ENCODE data around the gene ZNF555. TPM values are rescaled to one million over a fixed set of nuclear protein-coding genes. Genes with fewer than 3 reads are reported as not detected.

ZNF555 gene
- total RNA-seq, 1 donor from 2014 or later: 0.66 TPM

GRCh38 chr19:2823646-2824045 is 17.6 kb upstream of the ZNF555 start:
- Mint-ChIP-seq H3K4me3 (ENCODE audit: low read depth) (no peak overlapping the region), H3K9me3 (peaks cover 28% of the 10 kb centered on the region), H3K36me3 (ENCODE audit: low read depth) (peaks cover 28% of the 10 kb centered on the region), H3K27me3 (ENCODE audit: low read depth) (no peaks in the 10 kb centered on the region), H3K4me1 (ENCODE audit: low read depth) (no peaks in the 10 kb centered on the region), H3K27ac (no peak overlapping the region)
- no peak for DNase-seq (ENCODE audit: low spot score)
- intact Hi-C loops (cut with micrococcal nuclease): no loop called here

- H3K4me3 Mint-ChIP-seq (ENCODE audit: low read depth): no peak overlapping the region
- H3K36me3 Mint-ChIP-seq (ENCODE audit: low read depth): peaks cover 28% of the 10 kb centered on the region
- peaks cover 30% of the 10 kb centered on the region for H3K9me3 Mint-ChIP-seq
- H3K4me1 Mint-ChIP-seq (ENCODE audit: low read depth): no peaks in the 10 kb centered on the region
- intact Hi-C loops (cut with micrococcal nuclease): no loop called here
- no peak for DNase-seq (ENCODE audit: low spot score)
- no peaks in the 10 kb centered on the region for H3K27me3 Mint-ChIP-seq (ENCODE audit: low read depth)
- H3K27ac Mint-ChIP-seq: no peak overlapping the region
Measured at GRCh38 chr19:2824129-2824528, 17.1 kb upstream of the ZNF555 start.

- H3K9me3 Mint-ChIP-seq: peaks cover 38% of the 10 kb centered on the region
- H3K27ac Mint-ChIP-seq: no peak overlapping the region
- no peaks in the 10 kb centered on the region for H3K27me3 Mint-ChIP-seq (ENCODE audit: low read depth)
- H3K36me3 Mint-ChIP-seq (ENCODE audit: low read depth): peaks cover 36% of the 10 kb centered on the region
- no peak for DNase-seq (ENCODE audit: low spot score)
- no peak overlapping the region for H3K4me3 Mint-ChIP-seq (ENCODE audit: low read depth)
- no peaks in the 10 kb centered on the region for H3K4me1 Mint-ChIP-seq (ENCODE audit: low read depth)
- intact Hi-C loops (cut with micrococcal nuclease): no loop called here
Measured at GRCh38 chr19:2827022-2827421, 14.3 kb upstream of the ZNF555 start.

DNA sequence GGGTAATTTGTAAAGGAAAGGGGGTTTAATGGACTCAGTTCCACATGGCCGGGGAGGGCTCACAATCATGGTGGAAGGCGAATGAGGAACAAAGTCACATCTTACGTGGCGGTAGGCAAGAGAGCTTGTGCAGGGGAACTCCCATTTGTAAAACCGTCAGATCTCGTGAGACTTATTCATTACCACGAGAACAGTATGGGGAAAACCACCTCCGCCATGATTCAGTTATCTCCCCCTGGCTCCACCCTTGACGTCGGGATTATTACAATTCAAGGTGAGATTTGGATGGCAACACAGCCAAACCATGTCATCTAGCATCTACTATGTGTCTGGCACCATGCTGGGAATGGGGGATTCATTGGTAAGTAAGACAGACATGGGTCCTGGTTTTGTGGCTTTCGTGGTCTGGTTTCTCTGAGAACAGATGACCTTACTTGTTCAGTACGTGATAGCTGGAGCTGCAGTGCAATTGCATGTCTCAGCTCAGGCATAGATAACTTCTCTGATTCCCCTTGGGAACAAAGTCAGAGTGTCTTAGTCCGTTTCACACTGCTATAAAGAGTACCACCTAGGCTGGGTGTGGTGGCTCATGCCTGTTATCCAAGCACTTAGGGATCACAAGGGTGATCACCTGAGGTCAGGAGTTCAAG is 13.3 kb upstream of the ZNF555 start:
- Mint-ChIP-seq H3K27me3 (ENCODE audit: low read depth) (no peaks in the 10 kb centered on the region), H3K4me3 (ENCODE audit: low read depth) (no peak overlapping the region), H3K9me3 (peaks cover 47% of the 10 kb centered on the region), H3K4me1 (ENCODE audit: low read depth) (no peaks in the 10 kb centered on the region), H3K27ac (no peak overlapping the region), H3K36me3 (ENCODE audit: low read depth) (peaks cover 40% of the 10 kb centered on the region)
- no peak for DNase-seq (ENCODE audit: low spot score)
- intact Hi-C loops (cut with micrococcal nuclease): no loop called here

DNA sequence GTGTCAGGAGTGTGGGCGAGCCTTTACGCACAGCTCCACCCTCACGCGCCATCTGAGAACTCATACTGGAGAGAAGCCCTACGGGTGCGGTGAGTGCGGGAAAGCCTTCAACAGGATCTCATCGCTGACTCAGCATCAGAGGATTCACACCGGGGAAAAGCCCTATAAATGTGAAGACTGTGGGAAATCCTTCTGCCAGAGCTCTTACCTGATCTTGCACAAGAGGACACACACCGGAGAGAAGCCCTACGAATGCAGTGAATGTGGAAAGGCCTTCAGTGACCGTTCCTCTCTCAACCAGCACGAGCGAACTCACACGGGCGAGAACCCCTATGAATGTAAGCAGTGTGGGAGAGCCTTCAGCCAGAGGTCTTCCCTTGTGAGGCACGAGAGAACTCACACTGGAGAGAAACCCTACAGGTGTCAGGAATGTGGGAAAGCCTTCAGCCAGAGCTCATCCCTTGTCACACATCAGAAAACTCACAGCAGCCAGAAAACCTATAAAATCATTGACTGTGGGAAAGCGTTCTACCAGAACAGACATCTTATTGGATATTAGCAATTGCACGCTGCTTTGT is 6.9 kb upstream of the ZNF555 start:
- H3K36me3 Mint-ChIP-seq (ENCODE audit: low read depth): peaks cover 41% of the 10 kb centered on the region
- DNase-seq (ENCODE audit: low spot score): no peak
- no peak overlapping the region for H3K27ac Mint-ChIP-seq
- intact Hi-C loops (cut with micrococcal nuclease): no loop called here
- H3K4me3 Mint-ChIP-seq (ENCODE audit: low read depth): no peak overlapping the region
- no peaks in the 10 kb centered on the region for H3K4me1 Mint-ChIP-seq (ENCODE audit: low read depth)
- peaks cover 59% of the 10 kb centered on the region for H3K9me3 Mint-ChIP-seq
- no peaks in the 10 kb centered on the region for H3K27me3 Mint-ChIP-seq (ENCODE audit: low read depth)

GRCh38 chr19:2837430-2837829 is 3.8 kb upstream of the ZNF555 start:
- peaks cover 3% of the 10 kb centered on the region for H3K27me3 Mint-ChIP-seq (ENCODE audit: low read depth)
- no peak overlapping the region for H3K27ac Mint-ChIP-seq
- peaks cover 48% of the 10 kb centered on the region for H3K9me3 Mint-ChIP-seq
- no peaks in the 10 kb centered on the region for H3K4me1 Mint-ChIP-seq (ENCODE audit: low read depth)
- intact Hi-C loops (cut with micrococcal nuclease): no loop called here
- H3K4me3 Mint-ChIP-seq (ENCODE audit: low read depth): no peak overlapping the region
- DNase-seq (ENCODE audit: low spot score): no peak
- peaks cover 34% of the 10 kb centered on the region for H3K36me3 Mint-ChIP-seq (ENCODE audit: low read depth)

- no peak for DNase-seq (ENCODE audit: low spot score)
- no peak overlapping the region for H3K27ac Mint-ChIP-seq
- peaks cover 7% of the 10 kb centered on the region for H3K27me3 Mint-ChIP-seq (ENCODE audit: low read depth)
- H3K9me3 Mint-ChIP-seq: peaks cover 22% of the 10 kb centered on the region
- no peaks in the 10 kb centered on the region for H3K4me1 Mint-ChIP-seq (ENCODE audit: low read depth)
- intact Hi-C loops (cut with micrococcal nuclease): no loop called here
- H3K4me3 Mint-ChIP-seq (ENCODE audit: low read depth): peak overlapping the region; percentile 49
- H3K36me3 Mint-ChIP-seq (ENCODE audit: low read depth): peaks cover 2% of the 10 kb centered on the region
Measured at GRCh38 chr19:2841855-2842574, 740 bp downstream of the ZNF555 start.

DNA sequence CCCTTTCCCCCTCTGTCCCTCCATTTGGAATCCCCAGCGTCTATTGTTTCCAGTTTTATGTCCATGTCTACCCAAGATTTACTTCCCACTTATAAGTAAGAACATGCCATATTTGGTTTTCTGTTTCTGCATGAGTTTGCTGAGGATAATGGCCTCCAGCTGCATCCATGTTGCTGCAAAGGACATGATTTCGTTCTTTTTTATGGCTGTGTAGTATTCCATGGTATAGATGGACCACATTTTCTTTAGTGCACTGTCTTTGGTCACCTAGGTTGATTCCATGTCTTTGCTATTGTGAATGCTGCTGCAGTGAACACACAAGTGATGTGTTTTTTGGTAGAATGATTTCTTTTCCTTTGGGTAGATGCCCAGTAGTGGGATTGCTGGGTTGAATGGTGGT is 3.8 kb downstream of the ZNF555 start:
- H3K9me3 Mint-ChIP-seq: peaks cover 24% of the 10 kb centered on the region
- peaks cover 7% of the 10 kb centered on the region for H3K27me3 Mint-ChIP-seq (ENCODE audit: low read depth)
- no peak for DNase-seq (ENCODE audit: low spot score)
- no peak overlapping the region for H3K27ac Mint-ChIP-seq
- H3K4me3 Mint-ChIP-seq (ENCODE audit: low read depth): no peak overlapping the region
- H3K4me1 Mint-ChIP-seq (ENCODE audit: low read depth): no peaks in the 10 kb centered on the region
- peaks cover 3% of the 10 kb centered on the region for H3K36me3 Mint-ChIP-seq (ENCODE audit: low read depth)
- intact Hi-C loops (cut with micrococcal nuclease): no loop called here

DNA sequence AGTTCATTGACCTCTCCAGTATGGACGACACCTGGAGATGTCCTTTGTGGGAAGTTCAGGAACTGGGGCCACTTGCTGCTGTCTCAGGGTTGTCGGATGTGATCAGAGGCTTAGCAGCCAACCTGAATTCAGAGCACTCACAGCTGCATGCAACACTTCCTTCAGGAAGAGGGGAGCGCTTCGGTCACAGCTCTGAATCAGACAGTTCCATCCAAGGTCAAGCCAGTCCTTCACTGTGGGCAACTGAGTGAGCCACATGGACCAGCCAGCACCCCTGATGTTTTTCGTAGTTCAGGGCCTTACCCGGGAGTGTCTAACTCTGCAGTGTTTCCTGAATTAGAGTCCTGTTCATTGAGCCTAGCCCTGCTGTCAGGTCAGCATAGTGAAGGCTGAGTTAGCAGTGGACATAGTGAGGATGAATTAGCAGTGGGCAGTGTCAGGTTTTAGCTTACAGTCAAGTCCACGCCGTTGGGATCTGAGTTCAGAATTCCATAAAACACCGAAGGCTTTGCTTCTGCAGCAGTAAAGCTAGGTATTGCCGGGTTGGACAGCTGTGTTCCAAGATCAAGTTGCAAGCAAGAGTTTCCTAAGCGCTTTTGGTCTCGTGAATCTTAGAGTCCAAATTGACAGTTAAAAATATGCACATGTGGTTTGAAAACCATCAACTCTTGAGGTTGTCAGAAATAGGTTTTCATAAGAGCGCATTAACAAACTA is 5.1 kb downstream of the ZNF555 start:
- H3K27me3 Mint-ChIP-seq (ENCODE audit: low read depth): peaks cover 7% of the 10 kb centered on the region
- no peak for DNase-seq (ENCODE audit: low spot score)
- no peak overlapping the region for H3K27ac Mint-ChIP-seq
- H3K4me3 Mint-ChIP-seq (ENCODE audit: low read depth): no peak overlapping the region
- peaks cover 13% of the 10 kb centered on the region for H3K36me3 Mint-ChIP-seq (ENCODE audit: low read depth)
- intact Hi-C loops (cut with micrococcal nuclease): no loop called here
- H3K9me3 Mint-ChIP-seq: peaks cover 34% of the 10 kb centered on the region
- no peaks in the 10 kb centered on the region for H3K4me1 Mint-ChIP-seq (ENCODE audit: low read depth)

- Mint-ChIP-seq H3K9me3 (peaks cover 46% of the 10 kb centered on the region), H3K4me3 (ENCODE audit: low read depth) (no peak overlapping the region), H3K27ac (no peak overlapping the region), H3K36me3 (ENCODE audit: low read depth) (peaks cover 24% of the 10 kb centered on the region), H3K27me3 (ENCODE audit: low read depth) (peaks cover 3% of the 10 kb centered on the region), H3K4me1 (ENCODE audit: low read depth) (no peaks in the 10 kb centered on the region)
- intact Hi-C loops (cut with micrococcal nuclease): no loop called here
- no peak for DNase-seq (ENCODE audit: low spot score)
Measured at GRCh38 chr19:2847507-2847906, 6.2 kb downstream of the ZNF555 start.

DNA sequence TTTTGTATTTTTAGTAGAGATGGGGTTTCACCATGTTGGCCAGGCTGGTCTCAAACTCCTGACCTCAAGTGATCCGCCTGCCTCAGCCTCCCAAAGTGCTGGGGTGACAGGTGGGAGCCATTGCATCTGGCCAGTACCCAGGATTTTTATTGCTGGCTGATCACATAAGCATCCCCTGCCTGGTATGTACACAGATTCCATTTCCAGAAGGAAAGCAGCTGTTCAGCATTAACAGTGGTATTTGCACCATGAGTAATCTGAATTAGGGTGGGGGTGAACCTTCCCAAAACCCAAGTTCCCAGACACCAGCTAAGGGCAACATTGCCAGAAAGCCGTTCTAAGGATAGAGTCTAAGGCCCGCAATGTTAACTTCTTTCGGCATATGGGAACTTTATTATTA is 7.3 kb downstream of the ZNF555 start:
- Mint-ChIP-seq H3K27ac (no peak overlapping the region), H3K36me3 (ENCODE audit: low read depth) (peaks cover 36% of the 10 kb centered on the region), H3K27me3 (ENCODE audit: low read depth) (no peaks in the 10 kb centered on the region), H3K9me3 (peaks cover 57% of the 10 kb centered on the region), H3K4me3 (ENCODE audit: low read depth) (no peak overlapping the region), H3K4me1 (ENCODE audit: low read depth) (no peaks in the 10 kb centered on the region)
- intact Hi-C loops (cut with micrococcal nuclease): no loop called here
- no peak for DNase-seq (ENCODE audit: low spot score)

DNA sequence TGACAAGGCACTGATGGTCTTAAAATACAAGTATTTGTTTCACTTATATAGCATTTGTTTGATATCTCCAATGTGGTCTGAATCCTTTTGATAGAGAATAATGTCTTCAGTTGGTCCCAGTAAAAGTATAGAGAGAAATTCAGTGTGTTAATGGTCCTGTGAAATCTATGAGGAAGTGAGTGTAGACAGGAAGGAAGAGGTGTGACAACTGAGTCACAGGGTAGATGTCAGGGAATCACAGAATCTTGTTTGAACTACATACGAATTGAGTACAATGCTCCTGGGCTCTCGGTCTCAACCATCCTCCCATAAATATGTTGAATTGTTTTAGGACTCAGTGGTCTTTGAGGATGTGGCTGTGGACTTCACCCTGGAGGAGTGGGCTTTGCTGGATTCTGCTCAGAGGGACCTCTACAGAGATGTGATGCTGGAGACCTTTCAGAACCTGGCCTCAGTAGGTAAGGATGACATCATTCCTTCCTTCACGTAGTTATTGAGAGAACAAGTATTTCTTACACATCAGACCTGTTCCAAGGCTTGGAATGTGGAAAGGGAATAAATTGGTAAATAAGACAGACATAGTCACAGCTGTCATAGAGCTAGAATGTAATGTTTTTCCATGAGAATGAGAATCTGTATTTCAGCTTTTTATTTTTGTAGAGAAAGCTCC is 9.1 kb downstream of the ZNF555 start:
- Mint-ChIP-seq H3K4me3 (ENCODE audit: low read depth) (no peak overlapping the region), H3K9me3 (peaks cover 66% of the 10 kb centered on the region), H3K27me3 (ENCODE audit: low read depth) (no peaks in the 10 kb centered on the region), H3K36me3 (ENCODE audit: low read depth) (peaks cover 45% of the 10 kb centered on the region), H3K4me1 (ENCODE audit: low read depth) (no peaks in the 10 kb centered on the region), H3K27ac (no peak overlapping the region)
- DNase-seq (ENCODE audit: low spot score): no peak
- intact Hi-C loops (cut with micrococcal nuclease): no loop called here
